Bronchial epithelial cell (primary cell): ENCODE results near the gene FAR1. TPM values are rescaled to one million over a fixed set of nuclear protein-coding genes. Genes with fewer than 3 reads are reported as not detected.

Experiments
- DNase-seq: peaks from one replicate; pipeline ENCODE4 v3.0.0-alpha.2; 2010; ENCODE audit warnings: low read depth
- FAIRE-seq: peaks from 2 replicates; lab custom pipeline; 2011; peaks lifted over from hg19 to GRCh38; lab: Jason Lieb, UNC
- H3K27me3 ChIP-seq: 2 replicates; pipeline ENCODE4 v1.5.1; 2011; ENCODE audit warnings: low read length; ENCODE audit not compliant: control insufficient read depth, insufficient read depth
- H3K36me3 ChIP-seq: 2 replicates; pipeline ENCODE4 v1.5.1; 2011; ENCODE audit warnings: low read length; ENCODE audit not compliant: control insufficient read depth, insufficient read depth
- H3K4me3 ChIP-seq: 2 replicates; pipeline ENCODE4 v1.5.1; 2011; ENCODE audit warnings: mild to moderate bottlenecking, low read depth, low read length, control low read depth
- CTCF ChIP-seq: IDR thresholded peaks from 2 replicates; pipeline ENCODE4 v1.5.1; 2011; ENCODE audit warnings: mild to moderate bottlenecking, moderate library complexity, low read length, control low read depth, inconsistent platforms; ENCODE audit not compliant: insufficient read depth, severe bottlenecking
- total RNA-seq: library from RNA; depleted of rRNA; stranded (reverse); fragments of >200 nt; gene quantifications from 2 replicates; pipeline ENCODE4 v1.2.1, GENCODE V29; 2014

Gene FAR1
- total RNA-seq, 1 donor from 2014 or later, result 78.7 TPM

- peak; percentile 61 for DNase-seq
- Histone ChIP-seq H3K4me3 (no peak overlapping the region), H3K27me3 (no peaks in the 10 kb centered on the region), H3K36me3 (no peaks in the 10 kb centered on the region)
- FAIRE-seq, result no peak
- TF ChIP-seq CTCF, result no peak
These were observed 1.2 kb upstream of the FAR1 start for GRCh38 chr11:13667245-13667644.

GRCh38 chr11:13667795-13668101 lies 720 bp upstream of the FAR1 start:
- Histone ChIP-seq H3K4me3 (peak overlapping the region; percentile 88), H3K27me3 (no peaks in the 10 kb centered on the region), H3K36me3 (no peaks in the 10 kb centered on the region)
- TF ChIP-seq CTCF, result no peak
- DNase-seq, result no peak
- no peak for FAIRE-seq

GRCh38 chr11:13668957-13669521 lies 571 bp downstream of the FAR1 start:
- DNase-seq (peak; percentile 37), FAIRE-seq (no peak)
- TF ChIP-seq CTCF, result no peak
- Histone ChIP-seq H3K27me3 (no peaks in the 10 kb centered on the region), H3K36me3 (no peaks in the 10 kb centered on the region), H3K4me3 (peak overlapping the region; percentile 88)

- H3K36me3 ChIP-seq, result no peaks in the 10 kb centered on the region
- TF ChIP-seq CTCF, result no peak
- H3K27me3 ChIP-seq, result no peaks in the 10 kb centered on the region
- DNase-seq, result peak; percentile 42
- H3K4me3 ChIP-seq, result peak overlapping the region; percentile 88
- FAIRE-seq, result no peak
These were observed 1.3 kb downstream of the FAR1 start for GRCh38 chr11:13669544-13670488.

GRCh38 chr11:13672576-13673210 lies 4.2 kb downstream of the FAR1 start:
- no peak for TF ChIP-seq CTCF
- no peaks in the 10 kb centered on the region for H3K27me3 ChIP-seq
- no peak overlapping the region for H3K4me3 ChIP-seq
- no peaks in the 10 kb centered on the region for H3K36me3 ChIP-seq
- no peak for FAIRE-seq
- no peak for DNase-seq
